Stomach smooth muscle (tissue), 2 donors: ENCODE measurements around the gene ZBED3.

Experiments
- H3K27ac ChIP-seq: one replicate; pipeline ENCODE4 v1.7.0; 2013; ENCODE audit warnings: mild to moderate bottlenecking, low read length, inconsistent platforms
- H3K27me3 ChIP-seq, 2 donors: one replicate each; pipeline ENCODE4 v1.7.0; 2013; ENCODE audit warnings: low read length in 2 of 2; ENCODE audit not compliant: insufficient read depth in 2 of 2, control insufficient read depth in 1 of 2
- H3K36me3 ChIP-seq, 2 donors: one replicate each; pipeline ENCODE4 v1.7.0; 2013; ENCODE audit warnings: low read length in 2 of 2; ENCODE audit not compliant: control insufficient read depth in 2 of 2, insufficient read depth in 2 of 2
- H3K4me1 ChIP-seq: one replicate; pipeline ENCODE4 v1.7.0; 2013; ENCODE audit warnings: low read length; ENCODE audit not compliant: control insufficient read depth, insufficient read depth
- H3K4me3 ChIP-seq, 2 donors: one replicate each; pipeline ENCODE4 v1.7.0; 2013; ENCODE audit warnings: low read length in 2 of 2
- H3K9ac ChIP-seq, 2 donors: one replicate each; pipeline ENCODE4 v1.7.0; 2013; ENCODE audit warnings: low read length in 2 of 2, mild to moderate bottlenecking in 1 of 2
- H3K9me3 ChIP-seq, 2 donors: one replicate each; pipeline ENCODE4 v1.7.0; 2013; ENCODE audit warnings: low read length in 2 of 2; ENCODE audit not compliant: control insufficient read depth in 2 of 2
- donor health status: healthy.
- donor health status: Pancreatic carcinoma.

ZBED3 gene

GRCh38 chr5:77033338-77033737 is 53.7 kb downstream of the ZBED3 start:
- Histone ChIP-seq H3K9me3 (no peaks in the 10 kb centered on the region), H3K36me3 (peaks cover 13 to 22% of the 10 kb centered on the region in 2 donors), H3K9ac (no peak overlapping the region), H3K4me1 (peaks cover 14% of the 10 kb centered on the region), H3K27me3 (no peaks in the 10 kb centered on the region), H3K4me3 (no peak overlapping the region), H3K27ac (no peak overlapping the region)

GRCh38 chr5:77032635-77033034 is 54.5 kb downstream of the ZBED3 start:
- Histone ChIP-seq H3K9ac (no peak overlapping the region), H3K4me3 (no peak overlapping the region)

GRCh38 chr5:77031891-77032290 is 55.2 kb downstream of the ZBED3 start:
- Histone ChIP-seq H3K27ac (no peak overlapping the region), H3K27me3 (no peaks in the 10 kb centered on the region), H3K4me3 (no peak overlapping the region)

More at GRCh38 chr5:77032635-77033034, 54.5 kb downstream of the ZBED3 start:
- no peaks in the 10 kb centered on the region for H3K9me3 ChIP-seq
- peaks cover 13 to 18% of the 10 kb centered on the region in 2 donors for H3K36me3 ChIP-seq
- no peaks in the 10 kb centered on the region for H3K27me3 ChIP-seq
- peaks cover 14% of the 10 kb centered on the region for H3K4me1 ChIP-seq
- no peak overlapping the region for H3K27ac ChIP-seq

GRCh38 chr5:77030097-77031071 is 56.7 kb downstream of the ZBED3 start, which contains the start of gene AGGF1:
TSS of gene AGGF1 (plus strand) at chr5:77030404. CDS start at chr5:77030767, 363 bp downstream.
- Histone ChIP-seq H3K4me3 (peak within 1 kb of the TSS; percentile 84 to 92), H3K9ac (peak within 1 kb of the TSS; percentile 88 to 89), H3K27ac (peak within 1 kb of the TSS; percentile 84), H3K27me3 (no peaks in the 10 kb centered on the region), H3K4me1 (peaks cover 14% of the 10 kb centered on the region), H3K9me3 (no peaks in the 10 kb centered on the region), H3K36me3 (peaks cover 3 to 5% of the 10 kb centered on the region in 2 donors)

More at GRCh38 chr5:77031891-77032290, 55.2 kb downstream of the ZBED3 start:
- peaks cover 12 to 14% of the 10 kb centered on the region in 2 donors for H3K36me3 ChIP-seq
- no peaks in the 10 kb centered on the region for H3K9me3 ChIP-seq
- H3K9ac ChIP-seq = no peak overlapping the region
- H3K4me1 ChIP-seq = peaks cover 14% of the 10 kb centered on the region

GRCh38 chr5:77029376-77029885 is 57.7 kb downstream of the ZBED3 start:
- peaks cover 14% of the 10 kb centered on the region for H3K4me1 ChIP-seq
- H3K9me3 ChIP-seq = no peaks in the 10 kb centered on the region
- peak overlapping the region; percentile 84 to 92 for H3K4me3 ChIP-seq
- H3K27ac ChIP-seq = peak overlapping the region; percentile 84
- peak overlapping the region; percentile 60 to 89 for H3K9ac ChIP-seq
- no peaks in the 10 kb centered on the region for H3K36me3 ChIP-seq
- H3K27me3 ChIP-seq = no peaks in the 10 kb centered on the region

GRCh38 chr5:77028631-77029375 is 58.3 kb downstream of the ZBED3 start:
- Histone ChIP-seq H3K27me3 (no peaks in the 10 kb centered on the region), H3K4me3 (peak overlapping the region in 1 of 2 donors; percentile 92), H3K36me3 (no peaks in the 10 kb centered on the region), H3K27ac (no peak overlapping the region), H3K4me1 (peaks cover 14% of the 10 kb centered on the region), H3K9ac (no peak overlapping the region), H3K9me3 (no peaks in the 10 kb centered on the region)

- Histone ChIP-seq H3K9ac (no peak overlapping the region), H3K27ac (no peak overlapping the region), H3K36me3 (no peaks in the 10 kb centered on the region), H3K4me1 (no peaks in the 10 kb centered on the region), H3K4me3 (no peak overlapping the region), H3K9me3 (no peaks in the 10 kb centered on the region), H3K27me3 (no peaks in the 10 kb centered on the region)
Measured at GRCh38 chr5:77024490-77024889, 62.6 kb downstream of the ZBED3 start.

GRCh38 chr5:77022511-77023417 is 64.3 kb downstream of the ZBED3 start:
- no peaks in the 10 kb centered on the region for H3K36me3 ChIP-seq
- H3K27me3 ChIP-seq = no peaks in the 10 kb centered on the region
- no peak overlapping the region for H3K4me3 ChIP-seq
- no peaks in the 10 kb centered on the region for H3K9me3 ChIP-seq
- H3K4me1 ChIP-seq = no peaks in the 10 kb centered on the region
- H3K27ac ChIP-seq = no peak overlapping the region
- no peak overlapping the region for H3K9ac ChIP-seq
